Lower lobe of right lung (tissue), 2 donors: ENCODE data around the gene LHPP. TPM values are rescaled to one million over a fixed set of nuclear protein-coding genes. Genes with fewer than 3 reads are reported as not detected.
A peak's percentile ranks its signal among the peaks of the same experiment; 100 is the strongest.

ENCODE experiments used
- ATAC-seq, 2 donors: fragments of 200-7000 bp; cut with Tn5 transposase; one replicate each; pipeline ENCODE4 v1.9.1; 2020 to 2022; ENCODE audit warnings: mild to moderate bottlenecking in 2 of 2, moderate library complexity in 2 of 2
- DNase-seq: peaks from one replicate; pipeline ENCODE4 v3.0.0-alpha.2; 2020
- H3K27ac ChIP-seq: fragments of 200-600 bp; one replicate; pipeline ENCODE4 v1.8.0; 2022
- H3K27me3 ChIP-seq: fragments of 200-600 bp; one replicate; pipeline ENCODE4 v1.8.0; 2022; ENCODE audit warnings: low read depth
- H3K36me3 ChIP-seq: fragments of 200-600 bp; one replicate; pipeline ENCODE4 v1.8.0; 2022; ENCODE audit warnings: mild to moderate bottlenecking
- H3K4me1 ChIP-seq: fragments of 200-600 bp; one replicate; pipeline ENCODE4 v1.8.0; 2022
- H3K4me3 ChIP-seq: fragments of 200-600 bp; one replicate; pipeline ENCODE4 v1.8.0; 2022; ENCODE audit warnings: mild to moderate bottlenecking
- H3K9me3 ChIP-seq: fragments of 200-600 bp; one replicate; pipeline ENCODE4 v1.8.0; 2022
- intact Hi-C: fragments of 100-400 bp; cut with DNase I; formaldehyde crosslinking; loops from one replicate; pipeline ENCODE4 v1.11.0; 2022
- total RNA-seq: library from RNA; stranded (reverse); fragmentation: NEBNext Ultra II Directional; extraction: Animal tissue kit (Norgen Biotek cat#: 25700); gene quantifications from one replicate; pipeline ENCODE4 v1.2.1, GENCODE V29; 2021
- TF ChIP-seq, protein P1 (sequence below): fragments of 200-600 bp; IDR thresholded peaks from one replicate; pipeline ENCODE4 v1.8.0; 2022; ENCODE audit warnings: antibody characterized with exemption, mild to moderate bottlenecking
- donor health status: DM: no; HTN: yes; CAD: no; lungs with severe emphysema.

The LHPP gene
- total RNA-seq, 1 donor from 2014 or later, result 17.8 TPM

DNA sequence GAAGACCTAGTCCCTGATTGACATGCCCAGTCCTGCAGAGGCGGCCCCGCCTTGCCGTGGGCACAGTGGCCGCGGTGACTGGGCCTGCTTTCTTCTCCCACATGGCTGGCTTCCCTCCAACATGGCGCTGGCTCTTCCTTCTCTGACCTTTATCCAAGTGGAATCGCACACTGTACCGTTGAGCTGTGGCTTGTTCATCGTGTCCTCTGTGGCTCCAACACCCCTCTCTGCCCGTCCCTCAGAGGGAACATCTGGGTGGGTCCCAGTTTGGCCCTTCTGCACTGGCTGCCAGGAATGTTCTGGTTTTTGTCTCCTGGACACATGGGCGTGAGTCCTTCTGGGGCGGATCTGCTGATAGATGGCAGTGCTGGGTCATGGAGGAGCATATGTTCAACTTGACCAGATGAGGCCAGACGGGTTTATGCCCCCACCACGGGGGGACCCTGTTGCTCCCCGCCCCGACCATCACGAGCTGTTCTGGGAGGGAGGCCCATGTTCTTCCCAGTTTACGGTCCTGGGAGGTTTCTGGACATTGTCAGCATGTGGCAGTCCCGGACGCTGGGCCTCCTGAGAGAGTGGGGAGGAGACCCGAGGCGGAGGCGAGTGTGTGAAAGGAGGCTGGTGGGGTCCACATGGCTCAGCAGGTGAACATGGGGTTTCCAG is 63.5 kb downstream of the LHPP start:
- H3K27me3 ChIP-seq, result no peaks in the 10 kb centered on the region
- DNase-seq (peak; percentile 64), ATAC-seq (peak in 1 of 2 donors; percentile 50)
- TF ChIP-seq, protein P1, sequence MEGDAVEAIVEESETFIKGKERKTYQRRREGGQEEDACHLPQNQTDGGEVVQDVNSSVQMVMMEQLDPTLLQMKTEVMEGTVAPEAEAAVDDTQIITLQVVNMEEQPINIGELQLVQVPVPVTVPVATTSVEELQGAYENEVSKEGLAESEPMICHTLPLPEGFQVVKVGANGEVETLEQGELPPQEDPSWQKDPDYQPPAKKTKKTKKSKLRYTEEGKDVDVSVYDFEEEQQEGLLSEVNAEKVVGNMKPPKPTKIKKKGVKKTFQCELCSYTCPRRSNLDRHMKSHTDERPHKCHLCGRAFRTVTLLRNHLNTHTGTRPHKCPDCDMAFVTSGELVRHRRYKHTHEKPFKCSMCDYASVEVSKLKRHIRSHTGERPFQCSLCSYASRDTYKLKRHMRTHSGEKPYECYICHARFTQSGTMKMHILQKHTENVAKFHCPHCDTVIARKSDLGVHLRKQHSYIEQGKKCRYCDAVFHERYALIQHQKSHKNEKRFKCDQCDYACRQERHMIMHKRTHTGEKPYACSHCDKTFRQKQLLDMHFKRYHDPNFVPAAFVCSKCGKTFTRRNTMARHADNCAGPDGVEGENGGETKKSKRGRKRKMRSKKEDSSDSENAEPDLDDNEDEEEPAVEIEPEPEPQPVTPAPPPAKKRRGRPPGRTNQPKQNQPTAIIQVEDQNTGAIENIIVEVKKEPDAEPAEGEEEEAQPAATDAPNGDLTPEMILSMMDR, result no peak
- no peak overlapping the region for H3K27ac ChIP-seq
- H3K36me3 ChIP-seq, result no peaks in the 10 kb centered on the region
- H3K4me1 ChIP-seq, result peaks cover 19% of the 10 kb centered on the region
- intact Hi-C loops, result no loop called here
- H3K9me3 ChIP-seq, result no peaks in the 10 kb centered on the region
- H3K4me3 ChIP-seq, result no peak overlapping the region

DNA sequence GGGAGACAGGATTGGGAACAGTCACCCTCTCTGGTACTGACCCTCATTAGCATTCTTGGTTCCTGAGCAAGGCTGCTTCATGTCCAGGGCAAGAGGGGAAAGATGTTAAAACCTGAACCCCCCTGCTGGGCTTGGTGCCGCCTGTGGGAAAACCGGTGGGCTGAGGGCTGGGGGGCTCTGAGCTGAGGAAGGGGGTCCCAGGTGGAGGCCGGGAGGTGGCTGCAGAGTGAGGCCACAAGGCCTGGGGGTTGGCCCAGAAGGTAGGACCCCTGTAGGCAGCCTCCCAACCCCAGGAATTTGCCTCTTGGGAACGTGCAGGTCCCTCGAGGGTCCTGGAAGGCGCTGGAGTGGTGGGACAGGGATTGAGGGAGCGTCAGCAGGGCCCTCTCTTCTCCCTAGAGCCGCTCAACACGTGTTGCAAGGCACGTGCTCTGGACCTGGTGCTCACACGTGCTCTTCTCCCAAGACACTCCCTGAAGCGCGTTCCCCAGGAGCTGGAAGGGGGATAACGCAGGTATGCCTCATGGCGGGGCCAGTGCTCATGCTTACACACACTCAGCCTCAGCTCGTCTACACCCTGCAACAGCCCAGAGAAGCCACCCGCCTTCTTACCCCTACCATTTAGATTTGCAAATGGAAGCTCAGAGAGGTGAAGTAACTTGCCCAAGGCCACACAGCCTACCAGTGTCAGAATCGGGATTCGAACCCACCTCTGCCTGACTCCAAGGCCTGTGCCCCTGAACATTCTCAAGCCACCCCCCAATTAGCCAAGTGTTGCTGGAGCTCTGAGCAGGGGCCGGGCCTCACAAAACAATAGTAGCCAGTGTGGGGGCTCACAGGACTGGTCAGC is 64.4 kb downstream of the LHPP start:
- intact Hi-C loops, result no loop called here

DNA sequence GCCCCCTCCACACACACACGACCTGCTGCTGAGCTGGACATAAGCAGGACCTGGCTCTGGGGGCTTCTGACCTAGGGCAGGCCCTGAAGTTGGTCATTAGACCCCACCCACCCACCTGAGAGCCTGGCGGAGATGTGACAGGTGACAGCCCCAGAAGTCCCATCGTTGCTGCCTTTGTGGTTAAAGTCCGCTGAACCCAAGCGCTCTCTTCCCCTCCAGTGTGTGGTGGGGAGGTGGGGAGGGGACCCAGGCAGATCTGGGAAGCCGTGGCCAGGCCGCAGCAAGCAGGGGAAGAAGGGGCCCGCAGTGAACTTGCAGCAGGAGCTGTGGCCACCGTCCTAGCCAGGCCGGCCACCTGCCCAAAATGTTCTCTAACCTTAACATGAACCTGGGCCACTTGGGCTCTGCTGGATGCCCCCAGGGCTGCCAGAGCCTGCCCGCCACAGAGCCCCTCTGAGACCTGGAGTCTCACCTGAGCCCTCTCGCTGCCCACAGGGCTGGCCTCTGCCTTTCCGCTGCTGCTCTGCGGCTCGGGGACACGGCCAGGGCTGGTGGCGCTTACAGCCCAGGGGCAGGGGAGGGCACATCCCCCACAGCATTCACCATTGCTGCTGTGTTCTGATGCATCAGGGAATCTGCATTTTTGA is 65.1 kb downstream of the LHPP start:
- H3K27me3 ChIP-seq, result no peaks in the 10 kb centered on the region
- DNase-seq (peak; percentile 36), ATAC-seq (no peak)
- H3K9me3 ChIP-seq, result no peaks in the 10 kb centered on the region
- intact Hi-C loops, result no loop called here
- TF ChIP-seq, protein P1, result no peak
- H3K36me3 ChIP-seq, result no peaks in the 10 kb centered on the region
- H3K27ac ChIP-seq, result no peak overlapping the region
- H3K4me3 ChIP-seq, result no peak overlapping the region
- peaks cover 19% of the 10 kb centered on the region for H3K4me1 ChIP-seq

More for the DNA sequence above, 64.4 kb downstream of the LHPP start:
- DNase-seq, result peak; percentile 41
- no peaks in the 10 kb centered on the region for H3K36me3 ChIP-seq
- no peaks in the 10 kb centered on the region for H3K9me3 ChIP-seq
- ATAC-seq, result no peak
- TF ChIP-seq, protein P1, result no peak
- no peak overlapping the region for H3K27ac ChIP-seq
- H3K4me1 ChIP-seq, result peaks cover 19% of the 10 kb centered on the region
- H3K4me3 ChIP-seq, result no peak overlapping the region
- no peaks in the 10 kb centered on the region for H3K27me3 ChIP-seq

DNA sequence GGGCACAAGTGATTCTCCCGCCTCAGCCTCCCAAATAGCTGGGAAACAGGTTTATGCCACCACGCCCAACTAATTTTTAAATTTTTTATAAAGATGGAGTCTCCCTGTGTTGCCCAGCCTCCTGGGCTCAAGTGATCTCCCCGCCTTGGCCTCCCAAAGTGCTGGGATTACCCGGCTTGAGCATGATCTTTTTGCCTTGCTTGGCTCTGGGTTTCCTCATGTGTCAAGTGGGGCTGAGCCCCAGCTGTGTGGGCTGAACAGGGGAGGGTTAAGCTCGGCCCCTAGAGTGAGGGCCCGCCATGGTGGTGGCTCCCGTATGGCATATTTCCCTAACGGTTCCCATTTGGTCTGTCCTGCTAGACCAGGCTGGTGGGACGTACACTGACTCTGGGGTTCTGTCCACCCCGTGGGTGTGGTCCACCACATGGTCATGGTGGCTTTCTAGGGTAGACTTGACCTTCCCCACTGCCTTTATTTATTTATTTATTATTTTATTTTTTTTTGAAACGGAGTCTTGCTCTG is 66.3 kb downstream of the LHPP start:
- Histone ChIP-seq H3K9me3 (no peaks in the 10 kb centered on the region), H3K4me3 (no peak overlapping the region), H3K27me3 (no peaks in the 10 kb centered on the region), H3K4me1 (peaks cover 12% of the 10 kb centered on the region), H3K27ac (no peak overlapping the region), H3K36me3 (no peaks in the 10 kb centered on the region)
- intact Hi-C loops, result no loop called here
- TF ChIP-seq, protein P1, result no peak
- DNase-seq, result no peak
- no peak for ATAC-seq

DNA sequence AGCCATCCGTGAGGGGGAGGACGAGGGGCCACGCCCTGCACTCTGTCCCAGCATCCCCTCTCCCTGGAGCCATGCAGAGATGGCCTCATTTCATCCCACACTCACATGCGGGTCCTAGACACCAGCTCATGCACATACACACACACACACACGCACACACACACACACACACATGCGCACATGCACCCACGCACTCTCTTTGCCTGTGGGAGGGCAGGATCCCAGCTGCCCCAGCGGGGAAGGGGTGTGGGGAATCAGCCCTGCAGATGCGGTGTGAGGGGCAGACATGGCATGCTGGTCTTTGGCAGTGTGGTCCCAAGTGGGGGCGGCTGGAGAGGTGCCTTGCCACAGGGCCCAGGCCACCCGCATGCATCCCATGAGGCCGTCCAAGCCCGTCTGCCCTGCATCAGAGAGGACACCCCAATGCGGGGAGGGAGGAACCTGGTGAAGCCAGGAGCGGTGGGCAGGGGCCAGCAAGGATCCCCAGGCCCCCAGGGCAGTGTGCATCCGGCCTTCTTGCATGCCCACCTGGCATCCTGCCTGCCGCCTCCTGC is 68.1 kb downstream of the LHPP start:
- Histone ChIP-seq H3K27ac (no peak overlapping the region), H3K4me1 (no peaks in the 10 kb centered on the region), H3K36me3 (no peaks in the 10 kb centered on the region), H3K9me3 (no peaks in the 10 kb centered on the region), H3K27me3 (no peaks in the 10 kb centered on the region), H3K4me3 (no peak overlapping the region)
- no peak for DNase-seq
- intact Hi-C loops, result loop anchor here (10.0 kb wide), 1 partner anchor 215 kb away; the partner anchor contains the start of gene FAM53B
- peak in 1 of 2 donors; percentile 29 for ATAC-seq
- TF ChIP-seq, protein P1, result no peak
